Panc1 (cell line): Measurements from ENCODE around the gene IMPG2. TPM values are rescaled to one million over a fixed set of nuclear protein-coding genes. Genes with fewer than 3 reads are reported as not detected.

Experiments
- ATAC-seq: fragments of 200-7000 bp; cut with Tn5 transposase; 2 replicates; pipeline ENCODE4 v1.9.1; 2020; ENCODE audit warnings: mild to moderate bottlenecking, moderate library complexity
- BruUV-seq: library from RNA; stranded (reverse); fragments of 400-500 nt; replicated peaks from 2 replicates; lab custom pipeline; 2021; lab: Mats Ljungman, UMichigan
- CTCF ChIA-PET: fragments of 300-600 bp; sonication (Branson Sonifier 250); formaldehyde crosslinking; loops from one replicate; lab custom pipeline; 2022; ENCODE audit warnings: antibody characterized with exemption; lab: Charles Lee
- POLR2A ChIA-PET: fragments of 300-600 bp; sonication (Branson Sonifier 250); formaldehyde crosslinking; loops from one replicate; lab custom pipeline; 2022; ENCODE audit warnings: antibody characterized with exemption; lab: Charles Lee
- DNase-seq: peaks from one replicate; pipeline ENCODE4 v3.0.0-alpha.2; 2010; ENCODE audit warnings: low read depth, low spot score
- H3K27ac ChIP-seq: 2 replicates; pipeline ENCODE4 v1.5.1; 2011; ENCODE audit warnings: mild to moderate bottlenecking, low read length, inconsistent platforms
- H3K27me3 ChIP-seq: fragments of 200-500 bp; sonication (Bioruptor generic); 2 replicates; pipeline ENCODE4 v1.6.0; 2014; ENCODE audit warnings: low read length, inconsistent platforms; ENCODE audit not compliant: control insufficient read depth, insufficient read depth
- H3K36me3 ChIP-seq: fragments of 200-500 bp; sonication (Bioruptor generic); 2 replicates; pipeline ENCODE4 v1.5.1; 2014; ENCODE audit warnings: inconsistent platforms, mild to moderate bottlenecking, low read length, moderate library complexity; ENCODE audit not compliant: control insufficient read depth, insufficient read depth
- H3K4me1 ChIP-seq: 2 replicates; pipeline ENCODE4 v1.5.1; 2011; ENCODE audit warnings: inconsistent platforms, mild to moderate bottlenecking, low read length, moderate library complexity; ENCODE audit not compliant: control insufficient read depth, insufficient read depth
- H3K4me3 ChIP-seq, 2 experiments: 2 replicates each; pipeline ENCODE4 v1.5.1; 2011 to 2012; ENCODE audit warnings: low read depth in 2 of 2, low read length in 2 of 2, mild to moderate bottlenecking in 2 of 2, inconsistent platforms in 1 of 2, moderate library complexity in 1 of 2
- H3K9me3 ChIP-seq: fragments of 200-500 bp; sonication (Bioruptor generic); 2 replicates; pipeline ENCODE4 v1.5.1; 2014; ENCODE audit warnings: low read depth, mild to moderate bottlenecking, inconsistent platforms, low read length, moderate library complexity; ENCODE audit not compliant: control insufficient read depth, insufficient read depth
- CTCF ChIP-seq: fragments of 450-650 bp; IDR thresholded peaks from 2 replicates; pipeline ENCODE4 v1.5.1; 2017; ENCODE audit warnings: mild to moderate bottlenecking
- POLR2AphosphoS5 ChIP-seq: IDR thresholded peaks from 2 replicates; pipeline ENCODE4 v1.6.1; 2012; ENCODE audit warnings: mild to moderate bottlenecking, low read depth, low read length, moderate library complexity
- REST ChIP-seq, 2 experiments: IDR thresholded peaks; 2 replicates each; pipeline ENCODE4 v1.6.1; 2011 to 2012; ENCODE audit warnings: low read depth in 2 of 2, control low read depth in 1 of 2, low read length in 1 of 2, mild to moderate bottlenecking in 1 of 2, moderate library complexity in 1 of 2; ENCODE audit not compliant: insufficient read depth in 1 of 2
- SIN3A ChIP-seq: IDR thresholded peaks from 2 replicates; pipeline ENCODE4 v1.6.1; 2012; ENCODE audit warnings: low read depth, mild to moderate bottlenecking, low read length, moderate library complexity, borderline replicate concordance; ENCODE audit not compliant: insufficient read depth
- TCF7L2 ChIP-seq: IDR thresholded peaks from 2 replicates; pipeline ENCODE4 v1.6.1; 2011; ENCODE audit warnings: mild to moderate bottlenecking, low read depth, low read length, inconsistent platforms
- in situ Hi-C: cut with HindIII; loops from 2 replicates; pipeline ENCODE4 v1.10.0; 2016; ENCODE audit warnings: low sequenced_read_pairs, low pct_unique_long_range_greater_than_20kb
- intact Hi-C: fragments of 100-400 bp; cut with micrococcal nuclease; formaldehyde crosslinking; loops from one replicate; pipeline ENCODE4 v1.10.0; 2022; ENCODE audit not compliant: unreplicated experiment
- total RNA-seq: library from RNA; stranded (reverse); gene quantifications from one replicate; pipeline ENCODE4 v1.2.1, GENCODE V29; 2021; ENCODE audit not compliant: unreplicated experiment

IMPG2 gene
- total RNA-seq, 1 experiment from 2014 or later: 0.10 TPM

DNA sequence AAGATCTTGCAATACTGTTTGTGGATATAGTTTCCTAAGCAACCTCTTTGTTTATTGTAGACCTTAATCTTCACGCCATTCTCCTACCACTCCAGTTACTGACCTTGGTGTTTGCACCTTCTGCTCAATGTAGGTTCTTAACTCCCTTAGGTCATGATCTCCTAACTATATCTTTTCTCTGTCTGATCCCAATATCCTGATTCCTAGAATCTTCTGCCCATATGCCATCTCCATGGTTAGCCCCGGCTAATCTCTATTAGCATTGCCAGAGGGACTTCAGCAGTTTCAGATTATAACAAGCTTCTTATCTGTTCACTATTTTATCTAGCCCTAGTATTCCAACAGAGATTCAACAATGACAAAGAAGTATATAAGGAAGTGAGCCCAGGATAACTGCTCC lies 64.9 kb downstream of the IMPG2 start:
- POLR2A ChIA-PET: no interaction called here
- no TSS peak for BruUV-seq
- intact Hi-C loops (no loop called here), in situ Hi-C loops (no loop called here)
- no peak overlapping the region for H3K4me3 ChIP-seq
- TF ChIP-seq REST (IDR thresholded peaks at IDR 0.05; ENCODE audit: insufficient read depth in 1 of 2, low read depth in 2 of 2, low read length in 1 of 2) (no peak), CTCF (no peak)
- no peaks in the 10 kb centered on the region; the same call in 1 of the 2 replicates for H3K27me3 ChIP-seq
- CTCF ChIA-PET: no interaction called here
- H3K27ac ChIP-seq: no peak overlapping the region
- no peaks in the 10 kb centered on the region for H3K4me1 ChIP-seq
- ATAC-seq: no peak
- no peaks in the 10 kb centered on the region for H3K36me3 ChIP-seq
- H3K9me3 ChIP-seq: no peaks in the 10 kb centered on the region
- DNase-seq: no peak

DNA sequence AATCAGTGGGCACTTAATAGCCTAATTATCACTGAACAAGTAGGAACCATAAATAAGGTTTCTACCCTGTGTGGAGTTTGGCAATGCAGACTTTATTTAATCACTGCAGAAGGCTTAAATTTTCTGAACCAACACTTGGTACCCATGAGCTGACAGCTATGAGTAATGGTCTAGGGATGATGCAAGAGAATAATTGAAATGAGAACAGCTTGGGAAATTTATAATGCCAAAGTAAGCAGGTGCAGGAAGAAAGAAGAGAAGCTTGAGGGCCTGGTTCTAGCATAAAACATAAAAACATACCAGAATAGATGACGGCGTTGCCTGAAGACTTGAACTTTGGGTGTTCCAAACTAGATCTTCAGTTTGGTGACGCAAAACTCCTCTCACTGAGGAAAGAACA lies 67.0 kb downstream of the IMPG2 start:
- Histone ChIP-seq H3K27me3 (no peaks in the 10 kb centered on the region; the same call in 1 of the 2 replicates), H3K9me3 (no peaks in the 10 kb centered on the region), H3K4me1 (no peaks in the 10 kb centered on the region), H3K4me3 (no peak overlapping the region), H3K36me3 (no peaks in the 10 kb centered on the region), H3K27ac (no peak overlapping the region)
- ChIA-PET CTCF (no interaction called here), POLR2A (no interaction called here)
- DNase-seq (no peak), ATAC-seq (no peak)
- TF ChIP-seq TCF7L2 (no peak), REST (IDR thresholded peaks at IDR 0.05; ENCODE audit: insufficient read depth in 1 of 2, low read depth in 2 of 2, low read length in 1 of 2) (no peak), SIN3A (no peak), CTCF (no peak), POLR2AphosphoS5 (no peak)
- BruUV-seq: no TSS peak
- in situ Hi-C loops (no loop called here), intact Hi-C loops (no loop called here)
